H9 (cell line): ENCODE measurements around the gene OR4D2. TPM values are rescaled to one million over a fixed set of nuclear protein-coding genes. Genes with fewer than 3 reads are reported as not detected.

Experiments used
- DNase-seq: peaks from one replicate; pipeline ENCODE4 v3.0.0-alpha.2; 2017
- H2AFZ ChIP-seq: one replicate; pipeline ENCODE4 v1.6.1; 2013; ENCODE audit warnings: mild to moderate bottlenecking, low read length, control low read depth, moderate library complexity
- H2AK5ac ChIP-seq: 2 replicates; pipeline ENCODE4 v1.6.1; 2013; ENCODE audit warnings: low read length, control low read depth, mixed read lengths; ENCODE audit not compliant: insufficient read length
- H2BK120ac ChIP-seq: one replicate; pipeline ENCODE4 v1.6.1; 2013; ENCODE audit warnings: low read depth, mild to moderate bottlenecking, low read length, control low read depth, inconsistent platforms; ENCODE audit not compliant: poor library complexity, severe bottlenecking
- H2BK12ac ChIP-seq: 2 replicates; pipeline ENCODE4 v1.6.1; 2013; ENCODE audit warnings: low read length, control low read depth, mixed read lengths, low read depth; ENCODE audit not compliant: insufficient read length
- H2BK15ac ChIP-seq: 2 replicates; pipeline ENCODE4 v1.6.1; 2013; ENCODE audit warnings: low read depth, low read length, control low read depth
- H2BK20ac ChIP-seq: one replicate; pipeline ENCODE4 v1.6.1; 2013; ENCODE audit warnings: low read depth, mild to moderate bottlenecking, low read length, control low read depth, inconsistent platforms; ENCODE audit not compliant: poor library complexity, severe bottlenecking
- H2BK5ac ChIP-seq: 2 replicates; pipeline ENCODE4 v1.6.1; 2013; ENCODE audit warnings: low read length, control low read depth, mixed read lengths; ENCODE audit not compliant: insufficient read length
- H3K14ac ChIP-seq: 2 replicates; pipeline ENCODE4 v1.6.1; 2013; ENCODE audit warnings: low read length, control low read depth; ENCODE audit not compliant: insufficient read depth
- H3K18ac ChIP-seq: 2 replicates; pipeline ENCODE4 v1.6.1; 2013; ENCODE audit warnings: low read depth, mild to moderate bottlenecking, mixed read lengths, low read length, control low read depth; ENCODE audit not compliant: insufficient read length
- H3K23ac ChIP-seq: 2 replicates; pipeline ENCODE4 v1.6.1; 2013; ENCODE audit warnings: low read length, control low read depth, mixed read lengths, low read depth; ENCODE audit not compliant: insufficient read length
- H3K23me2 ChIP-seq: 2 replicates; pipeline ENCODE4 v1.6.1; 2013; ENCODE audit warnings: low read depth, mild to moderate bottlenecking, mixed read lengths, low read length, control low read depth; ENCODE audit not compliant: insufficient read length, poor library complexity, severe bottlenecking
- H3K27ac ChIP-seq: 2 replicates; pipeline ENCODE4 v1.5.1; 2013; ENCODE audit warnings: low read length, control low read depth, mixed read lengths, low read depth; ENCODE audit not compliant: insufficient read length
- H3K27me3 ChIP-seq: 2 replicates; pipeline ENCODE4 v1.6.1; 2013; ENCODE audit warnings: low read length, control low read depth, inconsistent platforms; ENCODE audit not compliant: insufficient read depth
- H3K4ac ChIP-seq: 2 replicates; pipeline ENCODE4 v1.6.1; 2013; ENCODE audit warnings: low read depth, mild to moderate bottlenecking, control low read depth, inconsistent platforms, low read length, moderate library complexity
- H3K4me1 ChIP-seq: 2 replicates; pipeline ENCODE4 v1.6.1; 2013; ENCODE audit warnings: low read length, control low read depth, inconsistent platforms; ENCODE audit not compliant: insufficient read depth
- H3K4me2 ChIP-seq: 2 replicates; pipeline ENCODE4 v1.6.1; 2013; ENCODE audit warnings: low read length, control low read depth, mixed read lengths; ENCODE audit not compliant: insufficient read length, insufficient read depth
- H3K56ac ChIP-seq: 2 replicates; pipeline ENCODE4 v1.6.1; 2013; ENCODE audit warnings: low read depth, mild to moderate bottlenecking, mixed read lengths, low read length, control low read depth; ENCODE audit not compliant: insufficient read length
- H3K79me1 ChIP-seq: 2 replicates; pipeline ENCODE4 v1.6.1; 2013; ENCODE audit warnings: low read depth, mild to moderate bottlenecking, moderate library complexity, low read length, control low read depth, inconsistent platforms; ENCODE audit not compliant: insufficient read depth, poor library complexity, severe bottlenecking
- H3K79me2 ChIP-seq: 2 replicates; pipeline ENCODE4 v1.6.1; 2013; ENCODE audit warnings: low read length, control low read depth, inconsistent platforms; ENCODE audit not compliant: insufficient read depth
- H3K9ac ChIP-seq: 2 replicates; pipeline ENCODE4 v1.6.1; 2013; ENCODE audit warnings: low read length, control low read depth, mixed read lengths; ENCODE audit not compliant: insufficient read length; ENCODE audit errors: extremely low read depth
- H3K9me3 ChIP-seq: one replicate; pipeline ENCODE4 v1.6.1; 2013; ENCODE audit warnings: low read depth, low read length, inconsistent platforms; ENCODE audit not compliant: control insufficient read depth
- H3T11ph ChIP-seq: one replicate; pipeline ENCODE4 v1.6.1; 2013; ENCODE audit warnings: mild to moderate bottlenecking, low read length, control low read depth, inconsistent platforms
- H4K20me1 ChIP-seq: one replicate; pipeline ENCODE4 v1.6.1; 2013; ENCODE audit not compliant: control insufficient read depth, insufficient read length, insufficient read depth
- H4K5ac ChIP-seq: 2 replicates; pipeline ENCODE4 v1.6.1; 2013; ENCODE audit warnings: low read depth, mild to moderate bottlenecking, mixed read lengths, low read length, control low read depth; ENCODE audit not compliant: insufficient read length
- H4K8ac ChIP-seq: replicated peaks from 2 replicates; pipeline ENCODE4 v1.6.1; 2013; ENCODE audit warnings: low read length, control low read depth, mixed read lengths, low read depth; ENCODE audit not compliant: insufficient read length
- H4K91ac ChIP-seq: 2 replicates; pipeline ENCODE4 v1.6.1; 2013; ENCODE audit warnings: low read depth, mild to moderate bottlenecking, moderate library complexity, mixed read lengths, low read length, control low read depth; ENCODE audit not compliant: insufficient read length
- H3K27ac Mint-ChIP-seq, 3 experiments: 2 replicates in 2 of 3; 3 replicates in 1 of 3; pipeline ENCODE4 v1.8.0; 2020 to 2021; ENCODE audit warnings: mixed read lengths in 3 of 3, mild to moderate bottlenecking in 1 of 3, moderate library complexity in 1 of 3
- H3K27me3 Mint-ChIP-seq: 2 replicates; pipeline ENCODE4 v1.8.0; 2021; ENCODE audit warnings: low read depth, mild to moderate bottlenecking, moderate library complexity, mixed read lengths
- H3K36me3 Mint-ChIP-seq, 3 experiments: 2 replicates in 2 of 3; 3 replicates in 1 of 3; pipeline ENCODE4 v1.8.0; 2020 to 2021; ENCODE audit warnings: low read depth in 3 of 3, mixed read lengths in 3 of 3; ENCODE audit not compliant: insufficient read depth in 1 of 3
- H3K4me1 Mint-ChIP-seq, 2 experiments: 2 replicates each; pipeline ENCODE4 v1.8.0; 2020; ENCODE audit warnings: mixed read lengths in 2 of 2
- H3K4me3 Mint-ChIP-seq, 2 experiments: 2 replicates in 1 of 2; 3 replicates in 1 of 2; pipeline ENCODE4 v1.8.0; 2020 to 2021; ENCODE audit warnings: mild to moderate bottlenecking in 2 of 2, mixed read lengths in 2 of 2, moderate library complexity in 1 of 2
- H3K9me3 Mint-ChIP-seq, 2 experiments: 2 replicates in 1 of 2; 3 replicates in 1 of 2; pipeline ENCODE4 v1.8.0; 2020; ENCODE audit warnings: mild to moderate bottlenecking in 2 of 2, mixed read lengths in 2 of 2, moderate library complexity in 1 of 2
- total RNA-seq: library from RNA; stranded (reverse); gene quantifications from 2 replicates; pipeline ENCODE4 v1.2.1, GENCODE V29; 2021
- TF ChIP-seq, protein P1 (sequence below): fragments of 200-600 bp; sonication (generic); conservative IDR thresholded peaks from 3 replicates; pipeline ENCODE4 v1.8.0; 2021; ENCODE audit warnings: antibody characterized with exemption, mild to moderate bottlenecking

Gene OR4D2
- total RNA-seq, 1 experiment from 2014 or later: not detected

DNA sequence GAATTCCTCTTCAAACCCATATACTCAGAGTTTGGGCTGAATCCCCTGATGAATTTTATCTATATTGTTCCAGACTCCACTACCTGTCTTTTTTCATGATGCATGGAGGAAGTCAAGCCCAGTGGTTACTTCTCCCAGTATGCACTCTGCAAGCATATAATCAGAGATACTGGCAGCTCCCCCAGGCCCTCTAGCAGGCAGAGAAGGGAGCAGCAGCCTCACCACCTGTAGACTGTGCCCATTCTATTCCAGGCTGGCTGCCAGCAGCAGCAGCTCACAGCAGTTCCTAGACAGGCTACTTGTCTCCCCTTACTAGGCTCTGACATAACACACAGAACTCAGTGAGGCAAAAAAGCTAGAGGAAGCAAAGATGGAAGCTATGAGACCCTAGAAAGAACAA is 48.9 kb downstream of the OR4D2 start:
- no peak overlapping the region for H2BK120ac ChIP-seq

More for the DNA sequence above, 48.9 kb downstream of the OR4D2 start:
- H3K79me1 ChIP-seq: no peaks in the 10 kb centered on the region
- no peaks in the 10 kb centered on the region for H3K79me2 ChIP-seq
- H3K9me3 ChIP-seq: no peaks in the 10 kb centered on the region
- no peak overlapping the region for H3T11ph ChIP-seq
- H4K91ac ChIP-seq: no peak overlapping the region
- no peak overlapping the region for H2AFZ ChIP-seq
- H3K9me3 Mint-ChIP-seq: no peaks in the 10 kb centered on the region; a peak in 1 of 5 replicates
- no peak overlapping the region for H3K9ac ChIP-seq
- H3K18ac ChIP-seq: no peak overlapping the region
- no peak overlapping the region for H3K4me3 Mint-ChIP-seq
- no peaks in the 10 kb centered on the region for H3K4me1 ChIP-seq
- no peak overlapping the region for H2AK5ac ChIP-seq
- no peaks in the 10 kb centered on the region for H4K20me1 ChIP-seq
- no peak overlapping the region for H2BK12ac ChIP-seq
- H3K4me1 Mint-ChIP-seq: peaks cover 9 to 13% of the 10 kb centered on the region in 2 experiments
- peaks cover 0 to 30% (median 27%) of the 10 kb centered on the region in 3 experiments; a peak in 5 of 7 replicates for H3K36me3 Mint-ChIP-seq
- no peak overlapping the region for H2BK20ac ChIP-seq
- H2BK15ac ChIP-seq: no peak overlapping the region
- H4K5ac ChIP-seq: no peak overlapping the region
- H3K23ac ChIP-seq: no peak overlapping the region
- H3K27ac Mint-ChIP-seq: no peak overlapping the region
- peaks cover 7% of the 10 kb centered on the region for H3K23me2 ChIP-seq
- H3K14ac ChIP-seq: no peak overlapping the region
- DNase-seq: no peak
- TF ChIP-seq, protein P1, sequence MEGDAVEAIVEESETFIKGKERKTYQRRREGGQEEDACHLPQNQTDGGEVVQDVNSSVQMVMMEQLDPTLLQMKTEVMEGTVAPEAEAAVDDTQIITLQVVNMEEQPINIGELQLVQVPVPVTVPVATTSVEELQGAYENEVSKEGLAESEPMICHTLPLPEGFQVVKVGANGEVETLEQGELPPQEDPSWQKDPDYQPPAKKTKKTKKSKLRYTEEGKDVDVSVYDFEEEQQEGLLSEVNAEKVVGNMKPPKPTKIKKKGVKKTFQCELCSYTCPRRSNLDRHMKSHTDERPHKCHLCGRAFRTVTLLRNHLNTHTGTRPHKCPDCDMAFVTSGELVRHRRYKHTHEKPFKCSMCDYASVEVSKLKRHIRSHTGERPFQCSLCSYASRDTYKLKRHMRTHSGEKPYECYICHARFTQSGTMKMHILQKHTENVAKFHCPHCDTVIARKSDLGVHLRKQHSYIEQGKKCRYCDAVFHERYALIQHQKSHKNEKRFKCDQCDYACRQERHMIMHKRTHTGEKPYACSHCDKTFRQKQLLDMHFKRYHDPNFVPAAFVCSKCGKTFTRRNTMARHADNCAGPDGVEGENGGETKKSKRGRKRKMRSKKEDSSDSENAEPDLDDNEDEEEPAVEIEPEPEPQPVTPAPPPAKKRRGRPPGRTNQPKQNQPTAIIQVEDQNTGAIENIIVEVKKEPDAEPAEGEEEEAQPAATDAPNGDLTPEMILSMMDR: no peak
- H4K8ac ChIP-seq: no peak overlapping the region
- no peaks in the 10 kb centered on the region for H3K27me3 ChIP-seq
- no peak overlapping the region for H3K4ac ChIP-seq
- H2BK5ac ChIP-seq: no peak overlapping the region
- no peak overlapping the region for H3K56ac ChIP-seq
- H3K4me2 ChIP-seq: no peak overlapping the region
- no peak overlapping the region for H3K27ac ChIP-seq
- H3K27me3 Mint-ChIP-seq: peaks cover 5% of the 10 kb centered on the region; the same call in 1 of the 2 replicates
